Effector memory CD4-positive, alpha-beta T cell (primary cell): ENCODE data around the gene PCGF3.
A peak's percentile ranks its signal among the peaks of the same experiment; 100 is the strongest.
"Not testable (repeated sequence)": the region's sequence is repeated elsewhere in the genome, so short reads cannot be mapped to it uniquely, and the experiment has no call there.

Experiments
- DNase-seq, 3 donors: peaks; one replicate each; pipeline ENCODE4 v3.0.0-alpha.2; 2020
- H3K27ac ChIP-seq: 2 replicates; pipeline ENCODE4 v1.7.0; 2013; ENCODE audit warnings: mild to moderate bottlenecking, low read length, moderate library complexity; ENCODE audit not compliant: insufficient read depth, poor library complexity, severe bottlenecking
- H3K27me3 ChIP-seq: replicated peaks from 2 replicates; pipeline ENCODE4 v1.7.0; 2013; ENCODE audit warnings: mild to moderate bottlenecking, low read length; ENCODE audit not compliant: insufficient read depth, control insufficient read depth, poor library complexity, severe bottlenecking
- H3K36me3 ChIP-seq: 2 replicates; pipeline ENCODE4 v1.7.0; 2013; ENCODE audit warnings: mild to moderate bottlenecking, low read length, moderate library complexity; ENCODE audit not compliant: control insufficient read depth, insufficient read depth
- H3K4me1 ChIP-seq: 2 replicates; pipeline ENCODE4 v1.7.0; 2013; ENCODE audit warnings: low read length, mild to moderate bottlenecking; ENCODE audit not compliant: control insufficient read depth, insufficient read depth, poor library complexity, severe bottlenecking
- H3K4me3 ChIP-seq: 2 replicates; pipeline ENCODE4 v1.7.0; 2013; ENCODE audit warnings: low read length, low read depth, mild to moderate bottlenecking; ENCODE audit not compliant: insufficient read depth, poor library complexity, severe bottlenecking
- H3K9me3 ChIP-seq: 2 replicates; pipeline ENCODE4 v1.7.0; 2013; ENCODE audit warnings: mild to moderate bottlenecking, low read length, moderate library complexity; ENCODE audit not compliant: control insufficient read depth

The PCGF3 gene

DNA sequence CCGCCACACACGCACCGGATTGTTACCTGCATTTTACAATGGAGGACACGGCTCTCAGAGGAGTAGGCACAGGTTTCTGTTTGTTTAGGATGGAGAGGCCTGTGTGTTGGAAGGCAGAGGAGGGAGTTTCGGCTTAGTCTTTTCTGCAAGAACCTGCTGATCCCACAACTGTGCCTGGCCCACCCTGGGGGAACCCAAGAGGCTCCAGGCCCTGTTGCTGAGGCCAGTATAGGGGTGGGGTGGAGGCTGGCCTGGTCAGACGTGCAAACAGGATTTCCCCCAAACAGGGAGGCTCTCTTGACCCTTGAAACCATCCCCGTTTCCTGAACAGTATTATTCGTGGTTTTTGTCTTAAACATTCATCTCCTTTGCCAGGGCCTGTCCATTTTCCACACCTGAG lies 15.9 kb upstream of the PCGF3 start:
- no peak overlapping the region for H3K27ac ChIP-seq
- no peaks in the 10 kb centered on the region for H3K4me1 ChIP-seq
- no peaks in the 10 kb centered on the region for H3K36me3 ChIP-seq
- no peaks in the 10 kb centered on the region for H3K27me3 ChIP-seq
- no peaks in the 10 kb centered on the region for H3K9me3 ChIP-seq
- no peak for DNase-seq
- H3K4me3 ChIP-seq, result no peak overlapping the region

DNA sequence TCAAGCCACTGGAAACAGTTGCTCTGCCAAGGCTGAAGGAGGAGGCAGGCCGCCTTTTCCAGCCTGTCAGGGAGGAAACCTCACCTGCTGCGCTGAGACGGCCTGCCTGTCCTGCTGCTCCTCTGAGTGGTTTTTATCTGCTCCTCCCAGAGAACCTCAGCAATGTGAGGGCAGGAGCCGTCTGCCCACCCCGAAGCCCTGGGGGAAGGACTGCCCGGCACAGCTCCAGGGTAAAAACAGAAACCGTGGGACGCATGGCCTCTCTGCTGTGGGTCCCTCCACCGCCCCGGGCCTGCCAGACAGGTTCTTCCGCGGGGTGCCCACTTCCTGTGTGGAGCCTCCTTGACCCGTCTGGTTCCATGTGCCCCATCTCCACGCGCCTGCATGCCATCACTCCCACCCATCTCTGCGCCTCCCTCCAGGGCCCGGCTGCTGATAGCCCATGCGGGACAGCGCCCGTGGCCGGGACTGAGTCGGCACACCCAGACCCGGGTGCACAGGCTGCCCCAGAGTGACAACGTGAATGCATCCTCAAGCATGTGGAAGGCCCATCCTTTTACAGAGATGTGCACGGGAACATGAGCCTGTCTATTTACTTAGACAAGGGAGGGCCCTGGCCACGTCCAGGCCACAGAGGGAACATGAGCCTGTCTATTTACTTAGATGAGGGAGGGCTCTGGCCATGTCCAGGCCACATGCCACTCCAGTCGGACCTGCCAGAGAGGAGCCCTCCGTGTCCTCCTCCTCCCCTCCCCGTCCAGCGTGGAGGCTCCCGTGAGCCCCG lies 12.7 kb upstream of the PCGF3 start:
- no peaks in the 10 kb centered on the region for H3K9me3 ChIP-seq
- H3K4me3 ChIP-seq, result no peak overlapping the region
- no peak overlapping the region for H3K27ac ChIP-seq
- H3K27me3 ChIP-seq, result no peaks in the 10 kb centered on the region
- no peaks in the 10 kb centered on the region for H3K4me1 ChIP-seq
- no peaks in the 10 kb centered on the region for H3K36me3 ChIP-seq
- DNase-seq, result no peak

DNA sequence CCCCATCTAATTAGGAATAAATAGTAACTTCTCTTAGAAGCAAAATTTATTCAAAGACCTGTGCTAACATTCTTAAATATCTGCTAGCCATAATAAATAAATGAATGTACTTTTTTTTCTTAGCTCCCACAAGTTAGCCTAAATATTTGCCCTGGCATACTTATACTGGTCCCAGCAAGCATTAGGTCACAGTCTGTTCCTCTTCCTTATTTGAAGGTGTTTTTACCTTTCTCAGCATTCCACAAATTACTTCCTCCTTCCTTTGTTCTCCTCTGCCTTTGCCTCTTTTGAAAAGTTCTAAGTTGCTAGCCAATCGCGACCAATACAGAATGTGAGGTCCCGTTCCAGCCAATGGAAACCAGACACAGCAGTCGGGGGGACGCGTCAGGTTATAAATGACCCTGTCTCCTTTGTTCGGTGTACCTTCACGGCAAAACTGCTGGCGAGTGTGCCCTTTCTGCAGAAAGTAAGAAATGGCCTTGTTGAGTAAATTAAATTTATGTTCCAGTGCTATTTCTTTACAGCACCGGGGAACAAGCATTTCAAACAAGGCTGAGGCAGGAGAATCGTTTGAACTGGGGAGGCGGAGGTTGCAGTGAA lies 11.2 kb upstream of the PCGF3 start:
- H3K27ac ChIP-seq, H3K9me3 ChIP-seq, H3K4me1 ChIP-seq, DNase-seq, H3K36me3 ChIP-seq, H3K27me3 ChIP-seq, H3K4me3 ChIP-seq: not testable (repeated sequence)

DNA sequence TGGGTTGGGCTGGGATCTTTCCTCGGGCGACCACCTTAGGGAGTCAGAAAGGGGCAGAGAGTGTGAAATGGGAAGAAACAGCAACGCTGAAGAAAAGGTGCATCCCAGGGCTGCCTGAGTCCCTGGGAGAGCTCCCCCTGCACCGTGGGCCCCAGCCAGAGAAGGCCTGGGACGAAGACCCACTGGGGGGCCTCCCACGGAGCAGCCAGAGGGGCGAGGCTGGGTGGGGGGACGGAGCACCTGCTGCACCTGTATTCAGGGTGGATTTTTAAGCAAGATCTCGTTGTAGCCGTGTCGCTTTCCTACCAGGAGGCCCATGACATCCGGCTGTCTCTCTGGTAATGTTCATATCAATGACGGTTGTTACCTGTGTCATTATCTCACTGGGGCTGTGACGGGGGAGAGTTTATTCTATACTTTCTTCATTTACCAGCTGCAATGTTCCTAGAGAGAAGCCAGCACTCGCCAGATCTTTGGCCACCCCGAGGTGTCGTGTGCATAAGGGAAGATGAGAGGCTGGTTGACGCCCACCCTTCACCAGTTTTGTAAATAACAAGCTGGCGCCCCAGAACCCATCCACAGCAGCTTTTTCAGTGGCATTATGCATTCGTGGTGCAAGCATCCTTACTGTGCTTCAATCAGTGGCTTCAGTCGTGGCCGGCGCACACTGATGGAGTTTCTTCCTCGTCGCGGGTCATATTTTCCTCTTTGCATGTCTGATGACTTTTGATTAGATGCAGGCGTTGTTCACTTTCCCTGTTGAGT lies 5.6 kb upstream of the PCGF3 start:
- Histone ChIP-seq H3K4me3 (no peak overlapping the region), H3K9me3 (no peaks in the 10 kb centered on the region), H3K27ac (no peak overlapping the region), H3K27me3 (no peaks in the 10 kb centered on the region), H3K36me3 (no peaks in the 10 kb centered on the region), H3K4me1 (peaks cover 2% of the 10 kb centered on the region)
- no peak for DNase-seq

DNA sequence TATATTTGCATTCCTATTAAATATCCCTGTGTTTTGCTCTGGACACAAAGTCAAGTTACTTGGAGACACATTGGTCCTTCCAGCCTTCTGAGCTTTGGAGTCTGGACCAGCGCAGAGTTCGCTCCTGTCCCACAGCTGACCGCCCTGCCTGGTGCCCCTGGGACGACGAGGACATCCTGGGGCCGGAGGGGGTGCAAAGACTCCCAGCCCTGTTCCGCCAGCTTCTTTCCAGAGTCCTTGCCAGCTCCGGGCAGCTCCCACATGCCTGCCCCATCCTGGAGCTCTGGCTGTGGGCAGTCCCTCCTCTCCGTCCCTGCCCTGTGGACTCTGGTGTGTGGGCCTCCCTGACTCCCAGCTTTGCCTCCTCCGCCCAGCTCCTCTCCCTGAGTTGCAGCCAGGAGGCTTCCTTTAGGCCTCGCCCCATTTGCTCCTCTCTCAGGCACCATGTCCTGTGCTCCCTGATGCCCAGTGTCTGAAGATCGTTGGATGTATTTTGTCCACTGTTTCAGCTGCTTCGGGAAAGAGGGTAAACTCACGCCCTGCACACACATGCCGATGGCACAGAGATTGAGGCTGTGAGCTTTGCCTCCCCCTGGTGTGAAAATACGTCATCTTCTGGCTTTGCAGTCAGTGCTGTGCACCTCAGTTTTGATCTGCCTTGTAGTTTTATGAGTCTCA lies 4.9 kb upstream of the PCGF3 start:
- Histone ChIP-seq H3K36me3 (no peaks in the 10 kb centered on the region), H3K27ac (no peak overlapping the region), H3K9me3 (no peaks in the 10 kb centered on the region), H3K4me3 (no peak overlapping the region), H3K4me1 (peaks cover 4% of the 10 kb centered on the region), H3K27me3 (no peaks in the 10 kb centered on the region)
- no peak for DNase-seq

DNA sequence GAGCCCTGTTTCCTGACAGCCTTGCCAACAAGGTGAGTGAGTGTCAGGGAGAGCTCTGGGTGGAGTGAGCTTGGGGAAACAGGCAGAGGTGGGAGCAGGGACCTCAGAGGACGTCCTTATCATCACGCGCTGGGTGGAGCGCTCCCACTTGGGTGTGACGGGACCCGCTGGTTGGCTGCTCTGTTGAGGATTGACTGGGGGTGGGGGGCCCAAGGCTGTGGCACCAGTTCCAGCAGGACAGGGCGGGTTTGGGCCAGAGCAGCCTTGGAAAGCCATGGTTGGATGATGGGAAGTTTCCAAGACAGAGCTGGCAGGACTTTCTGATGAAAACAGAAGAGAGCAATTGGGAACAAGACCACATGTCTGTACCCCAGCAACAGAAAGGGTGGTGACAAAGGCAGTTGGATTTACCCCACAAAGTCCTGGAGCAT lies 3.0 kb upstream of the PCGF3 start:
- H3K27ac ChIP-seq, result no peak overlapping the region
- DNase-seq, result no peak
- H3K27me3 ChIP-seq, result no peaks in the 10 kb centered on the region
- no peaks in the 10 kb centered on the region for H3K9me3 ChIP-seq
- no peaks in the 10 kb centered on the region for H3K36me3 ChIP-seq
- H3K4me1 ChIP-seq, result peaks cover 15% of the 10 kb centered on the region
- no peak overlapping the region for H3K4me3 ChIP-seq

DNA sequence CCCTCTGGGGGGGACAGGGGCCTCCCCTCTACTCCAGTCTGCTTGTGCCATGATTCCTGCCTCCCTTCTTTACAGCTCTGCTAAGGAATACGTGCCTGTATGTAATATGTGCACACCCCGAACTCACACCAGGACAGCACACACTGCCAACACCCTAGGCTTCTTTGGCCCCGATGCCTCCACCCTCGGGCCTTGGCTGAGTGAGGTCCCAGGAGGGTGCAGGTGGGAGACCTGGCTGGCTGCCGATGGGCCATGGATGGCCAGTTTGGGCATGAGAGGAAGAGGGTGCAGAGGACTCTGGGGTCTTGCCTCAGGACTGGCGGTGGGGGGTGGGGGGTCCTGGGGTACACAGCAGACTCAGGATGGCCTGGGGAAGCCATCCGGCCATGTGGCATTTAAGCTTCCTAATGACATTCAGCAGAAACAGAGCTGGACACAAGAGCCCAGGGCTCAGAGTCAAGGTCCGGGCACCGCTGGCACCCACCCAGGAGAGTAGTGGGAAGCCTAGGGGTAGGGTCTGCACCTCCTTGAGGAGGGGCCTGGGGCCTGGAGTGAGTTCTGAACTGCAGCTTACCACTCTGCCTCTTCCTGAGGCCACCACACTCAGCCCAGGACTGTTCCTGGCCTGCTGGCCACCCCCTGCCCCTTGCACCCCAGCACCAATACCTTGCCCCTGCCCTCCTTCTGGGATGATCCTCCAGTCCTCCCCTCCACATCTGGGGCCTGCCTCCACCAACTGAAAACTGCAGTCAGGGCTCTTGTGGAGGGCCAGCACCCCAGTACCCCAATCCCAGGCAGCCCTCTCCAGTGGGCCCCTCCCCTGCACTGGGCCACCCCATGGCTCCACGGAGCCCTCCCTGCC lies 2.1 kb upstream of the PCGF3 start:
- Histone ChIP-seq H3K4me3 (no peak overlapping the region), H3K36me3 (no peaks in the 10 kb centered on the region), H3K27me3 (no peaks in the 10 kb centered on the region), H3K27ac (no peak overlapping the region), H3K9me3 (no peaks in the 10 kb centered on the region), H3K4me1 (peaks cover 15% of the 10 kb centered on the region)
- no peak for DNase-seq

DNA sequence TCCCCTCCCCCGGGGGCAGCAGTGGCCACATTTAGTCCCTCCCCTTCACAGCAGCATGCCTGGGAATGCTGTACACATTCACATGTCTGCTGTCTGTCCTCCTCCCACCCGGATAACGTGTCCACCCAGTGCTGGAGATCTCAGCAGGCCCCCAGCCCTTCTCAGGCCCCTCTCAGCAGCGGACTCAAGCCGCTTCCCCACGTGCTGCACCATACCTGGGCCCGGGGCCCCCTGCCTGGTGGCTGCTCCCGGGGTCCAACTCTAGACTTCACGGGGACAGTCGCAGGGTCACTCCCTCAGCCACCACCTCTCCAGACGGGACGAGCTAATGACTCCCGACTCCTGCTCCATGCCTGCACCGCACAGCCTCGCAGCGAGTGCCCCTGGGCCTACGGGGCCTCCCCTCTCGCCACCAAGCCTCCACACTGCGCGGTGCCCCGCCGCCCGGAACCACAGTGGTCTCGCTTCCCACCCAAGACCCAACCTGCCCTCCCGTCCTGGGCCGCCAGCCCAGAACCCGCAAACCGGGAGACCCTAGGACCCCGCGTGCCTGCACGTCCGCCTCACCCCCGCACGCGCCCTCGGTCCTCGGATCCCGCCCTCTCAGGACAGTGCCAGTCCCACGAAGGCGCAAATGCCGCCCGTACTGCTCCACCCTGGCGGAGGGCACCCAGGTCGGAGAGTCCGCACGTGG lies 1.3 kb upstream of the PCGF3 start:
- Histone ChIP-seq H3K27ac (no peak overlapping the region), H3K9me3 (no peaks in the 10 kb centered on the region)
- DNase-seq, result no peak

DNA sequence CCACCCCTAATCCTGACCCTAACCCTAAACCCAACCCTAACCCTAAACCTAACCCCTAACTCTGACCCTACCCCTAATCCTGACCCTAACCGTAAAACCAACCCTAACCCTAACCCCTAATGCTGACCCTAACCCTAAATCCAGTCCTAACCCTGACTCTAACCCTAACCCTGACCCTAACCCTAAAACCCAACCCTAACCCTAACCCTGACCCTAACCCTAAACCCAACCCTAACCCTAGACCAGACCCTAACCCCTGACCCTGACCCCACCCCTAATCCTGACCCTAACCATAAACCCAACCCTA lies 708 bp upstream of the PCGF3 start:
- Histone ChIP-seq H3K4me3 (peak overlapping the region; percentile 82), H3K36me3 (no peaks in the 10 kb centered on the region), H3K27me3 (no peaks in the 10 kb centered on the region), H3K9me3 (no peaks in the 10 kb centered on the region), H3K4me1 (peaks cover 15% of the 10 kb centered on the region), H3K27ac (peak overlapping the region; percentile 88)
- DNase-seq, result no peak

More for the DNA sequence above, 1.3 kb upstream of the PCGF3 start:
- H3K4me3 ChIP-seq, result no peak overlapping the region
- H3K36me3 ChIP-seq, result no peaks in the 10 kb centered on the region
- H3K4me1 ChIP-seq, result peaks cover 15% of the 10 kb centered on the region
- H3K27me3 ChIP-seq, result no peaks in the 10 kb centered on the region
